ENCODE measurements around the gene SGMS1.

Gene SGMS1

DNA sequence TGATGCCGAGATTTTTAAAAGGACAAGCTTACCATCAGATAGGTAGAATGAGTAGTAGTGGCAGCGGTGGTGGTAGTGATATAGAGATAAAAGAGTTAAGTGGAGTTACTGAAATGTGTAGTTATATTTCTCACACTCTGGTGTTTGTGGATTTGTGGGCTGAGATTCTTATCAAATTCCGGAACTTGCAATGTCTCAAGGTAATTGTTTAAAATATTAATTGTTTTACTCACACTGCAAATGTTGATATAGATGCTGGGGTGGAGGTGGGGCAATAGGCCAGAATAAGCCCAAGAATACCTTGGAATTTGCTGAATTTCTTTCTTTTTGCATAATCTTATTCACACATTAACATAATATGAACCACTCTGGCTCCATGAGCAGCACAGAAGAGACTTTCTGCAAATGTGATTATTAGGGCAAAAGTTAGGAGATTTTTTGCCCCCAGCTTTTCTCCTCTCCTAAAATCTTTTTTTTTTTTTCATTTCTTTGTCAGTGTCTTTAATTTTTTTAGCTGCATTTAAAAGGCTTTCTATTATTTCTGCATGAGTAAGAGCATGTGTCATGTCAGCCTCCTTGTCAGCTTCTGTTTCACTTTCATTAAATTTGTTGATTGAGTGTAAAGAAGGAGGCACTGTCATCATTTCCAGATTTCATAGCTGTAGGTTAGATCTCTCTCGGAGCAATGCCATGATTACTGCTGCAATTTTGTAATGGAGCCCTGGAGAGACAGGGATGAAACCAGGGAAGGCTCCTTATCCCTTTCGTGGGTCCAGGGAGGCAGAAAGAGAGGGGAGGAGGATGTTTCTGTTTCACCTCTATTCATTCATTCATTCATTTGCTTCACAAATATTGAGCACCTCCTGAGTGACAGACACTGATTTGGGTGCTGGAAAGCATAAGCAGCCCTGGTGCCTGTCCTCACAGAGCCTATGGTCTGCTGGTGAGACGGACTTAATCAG lies 13.1 kb upstream of the SGMS1 start:
- in situ Hi-C loops (cut with MboI; ENCODE audit: low sequenced_read_pairs), result no loop called here

DNA sequence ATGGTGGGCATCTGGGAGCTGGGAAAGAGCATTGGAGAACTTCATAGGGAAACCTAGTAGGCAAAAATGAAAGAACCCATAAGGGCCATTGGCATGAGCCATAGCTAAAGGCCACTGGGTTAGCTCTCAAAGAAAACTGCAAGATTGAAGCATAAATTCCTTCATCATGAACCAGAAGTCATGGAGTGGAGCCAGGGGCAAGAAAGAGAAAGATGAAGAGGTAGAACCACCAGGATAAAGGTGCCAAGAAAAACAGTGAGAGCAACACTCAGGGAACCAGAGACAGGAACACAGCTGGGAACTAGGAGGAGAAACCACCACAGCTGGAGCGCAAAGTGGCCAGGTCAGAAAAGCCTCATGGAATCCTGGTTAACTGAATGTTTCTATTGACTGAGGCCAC lies 11.5 kb upstream of the SGMS1 start:
- in situ Hi-C loops (cut with MboI; ENCODE audit: low sequenced_read_pairs), result no loop called here

DNA sequence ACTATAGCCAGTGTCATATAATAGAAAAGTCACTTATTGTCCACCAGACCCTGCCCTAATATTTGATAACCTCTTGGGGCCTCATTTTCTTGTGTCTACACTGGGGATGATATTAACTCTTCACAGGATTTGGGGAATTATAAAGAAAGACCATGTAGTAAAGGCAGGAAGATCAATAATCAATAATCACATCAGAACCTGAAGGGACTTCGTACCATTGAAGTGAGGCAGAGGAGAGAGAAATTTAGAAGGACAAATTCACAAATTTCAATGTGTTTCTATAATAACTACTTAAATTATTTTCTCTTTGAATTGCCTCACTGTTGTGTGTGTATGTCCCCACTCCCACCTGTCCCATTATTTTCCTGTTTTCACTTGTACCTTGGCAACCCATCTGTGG lies 10.7 kb upstream of the SGMS1 start:
- in situ Hi-C loops (cut with MboI; ENCODE audit: low sequenced_read_pairs), result no loop called here

DNA sequence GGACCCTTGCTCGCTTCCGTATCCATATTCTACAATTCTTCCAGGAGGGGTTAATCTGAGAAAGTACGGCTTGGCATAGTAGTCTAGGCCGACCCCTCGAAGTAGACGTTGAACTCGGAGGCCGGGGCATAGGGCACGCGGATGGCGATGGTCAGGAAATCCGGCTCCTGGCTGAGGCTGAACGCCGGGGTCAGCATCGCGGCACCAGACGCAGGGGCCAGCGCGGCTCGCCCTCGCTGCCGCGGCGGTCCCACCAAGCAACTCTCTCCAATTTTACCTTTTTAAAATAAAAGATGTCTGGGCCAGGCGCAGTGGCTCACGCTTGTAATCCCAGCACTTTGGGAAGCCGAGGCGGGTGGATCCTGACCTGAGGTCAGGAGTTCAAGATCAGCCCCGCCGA lies 7.3 kb upstream of the SGMS1 start:
- in situ Hi-C loops (cut with MboI; ENCODE audit: low sequenced_read_pairs), result no loop called here

DNA sequence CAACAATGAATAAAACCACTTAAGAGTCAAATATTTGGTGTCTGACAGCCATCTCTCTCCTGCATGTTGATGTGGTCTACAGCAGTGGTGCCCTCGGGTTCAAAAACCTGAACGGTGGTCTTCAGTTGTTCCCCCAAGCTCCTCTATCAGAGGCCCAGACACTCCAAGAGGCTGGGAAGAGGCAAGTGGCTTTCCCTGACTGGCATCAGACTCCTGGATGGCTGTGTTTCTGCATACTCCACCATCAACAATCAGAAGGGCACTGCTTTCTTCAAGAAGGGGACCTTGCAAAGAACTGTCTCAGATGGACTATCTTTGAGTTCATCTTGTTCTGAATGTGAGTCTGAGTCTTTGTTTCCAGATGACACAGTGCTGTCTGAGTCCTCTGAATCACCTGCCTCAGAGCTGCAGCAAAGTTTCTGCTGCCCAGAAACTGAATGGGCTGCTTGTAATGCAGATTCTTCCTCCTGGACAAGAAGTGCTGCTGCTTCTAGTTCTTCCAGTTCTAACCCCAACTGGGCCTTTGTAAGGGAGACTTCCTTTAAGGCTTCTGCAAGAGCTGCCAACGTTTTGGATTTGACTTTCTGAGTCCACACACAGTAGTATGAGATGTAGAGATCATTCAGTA lies 5.9 kb upstream of the SGMS1 start:
- in situ Hi-C loops (cut with MboI; ENCODE audit: low sequenced_read_pairs), result no loop called here

DNA sequence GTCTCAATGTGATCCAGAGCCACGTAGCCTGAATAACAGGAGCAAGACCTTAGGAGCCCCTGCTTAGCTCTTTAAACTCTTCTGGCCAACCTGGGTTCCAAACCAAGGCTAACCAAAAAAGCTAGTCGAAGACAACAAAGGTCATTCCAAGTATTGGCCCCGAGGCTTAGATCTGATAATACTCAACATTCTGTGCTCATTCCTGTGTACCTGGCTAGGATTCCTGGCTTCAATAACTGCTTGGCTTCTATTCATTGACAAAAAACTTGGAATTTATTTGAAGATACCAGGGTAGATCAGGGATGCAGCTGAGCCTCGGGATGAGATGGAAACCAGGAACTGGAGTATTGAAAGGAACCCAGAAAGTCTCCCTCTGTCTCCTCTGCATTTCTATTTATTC lies 4.1 kb upstream of the SGMS1 start:
- in situ Hi-C loops (cut with MboI; ENCODE audit: low sequenced_read_pairs), result no loop called here

DNA sequence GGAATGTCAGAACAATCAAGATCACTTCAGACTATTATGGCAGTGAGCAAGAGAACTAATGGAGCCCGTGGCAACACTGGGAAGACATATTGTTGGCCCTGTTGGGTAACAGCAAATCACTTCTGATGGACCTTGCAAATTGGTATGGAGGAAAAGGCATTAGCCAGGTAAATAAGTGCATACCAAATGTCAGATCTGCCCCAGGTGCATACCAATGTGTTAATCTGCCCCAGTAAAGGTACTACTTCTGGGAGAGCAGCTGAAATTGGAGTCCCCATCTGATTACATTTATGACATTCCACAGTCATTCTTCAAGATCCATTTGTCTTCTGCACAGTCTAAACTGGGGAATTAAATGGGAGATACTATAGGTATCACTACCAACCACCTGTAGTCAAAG lies 3.7 kb upstream of the SGMS1 start:
- in situ Hi-C loops (cut with MboI; ENCODE audit: low sequenced_read_pairs), result no loop called here

DNA sequence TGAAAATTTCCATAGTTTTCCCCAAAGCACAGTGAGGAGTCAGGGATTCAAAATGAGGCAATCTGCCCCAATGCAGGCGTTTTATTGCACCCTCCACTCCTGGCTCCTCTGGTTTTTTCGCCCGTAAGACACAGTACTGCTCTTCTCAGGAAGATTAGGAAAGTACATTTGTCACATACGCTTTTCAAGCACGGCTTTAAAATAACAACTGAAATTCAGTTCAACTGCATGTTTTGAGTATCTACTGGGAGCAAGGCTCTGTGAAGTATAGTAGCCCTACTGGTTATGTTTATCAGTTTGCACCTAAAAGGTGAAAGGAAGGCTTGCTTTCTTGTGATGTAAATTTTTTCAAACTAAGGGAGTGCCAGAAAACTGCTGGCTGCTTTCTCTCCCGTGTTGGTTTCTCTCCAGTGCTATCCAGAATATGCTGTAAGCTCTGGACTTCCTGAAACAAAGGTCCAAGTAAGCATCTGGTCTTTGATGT lies 1.9 kb upstream of the SGMS1 start:
- in situ Hi-C loops (cut with MboI; ENCODE audit: low sequenced_read_pairs), result no loop called here

DNA sequence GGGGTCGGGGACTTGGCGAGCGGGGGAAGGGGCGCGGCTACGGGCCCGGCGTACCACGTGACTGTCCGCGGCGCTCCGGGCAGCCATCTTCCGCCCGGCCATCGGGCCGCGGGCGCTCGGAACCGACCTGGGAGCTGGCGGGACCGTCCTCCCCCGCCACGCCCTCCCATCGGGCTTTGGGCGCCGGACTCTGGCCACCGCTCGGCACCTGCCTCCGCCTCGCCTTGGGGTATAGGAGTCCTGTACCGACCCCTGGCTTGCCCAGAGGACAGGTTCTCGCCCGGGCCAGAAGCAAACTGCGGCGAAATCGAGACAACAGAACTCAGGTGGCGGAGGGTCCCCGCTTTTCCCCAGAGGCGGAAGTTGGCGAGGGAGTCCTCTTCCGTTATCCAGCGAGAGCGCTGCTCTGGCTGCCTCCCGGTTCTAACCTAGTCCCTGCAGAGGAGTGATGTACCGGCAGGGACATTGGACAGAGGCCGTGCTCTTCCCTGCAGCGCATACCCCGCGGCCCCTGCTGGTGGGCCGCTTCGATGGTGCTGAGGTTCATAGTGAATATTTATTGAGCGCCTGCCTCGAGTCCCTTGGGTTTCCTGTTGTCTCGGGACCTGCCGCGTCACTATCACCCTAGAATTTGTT lies 1.2 kb upstream of the SGMS1 start:
- in situ Hi-C loops (cut with MboI; ENCODE audit: low sequenced_read_pairs), result no loop called here

DNA sequence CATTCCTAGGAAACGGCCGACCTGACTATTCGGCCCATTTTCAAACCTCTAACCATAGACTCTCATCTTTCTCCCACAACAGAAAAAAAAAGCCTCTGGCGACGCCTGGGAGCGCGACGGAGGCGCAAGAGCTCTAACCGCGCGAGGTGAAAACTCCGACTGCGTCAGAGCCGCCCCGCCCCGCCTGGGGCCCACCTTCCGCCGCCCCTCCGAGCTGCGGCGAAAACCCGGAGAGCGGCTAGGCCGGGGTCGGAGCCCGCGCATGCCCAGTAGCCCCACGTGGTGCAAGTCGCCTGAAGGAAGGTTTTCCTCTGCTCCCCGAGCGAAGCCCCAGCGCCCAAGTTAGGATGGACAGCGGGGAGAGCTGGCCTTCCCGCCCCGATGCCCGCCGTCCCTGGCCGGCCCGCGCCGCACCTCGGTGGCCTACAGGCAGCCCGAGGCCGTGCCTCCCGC lies 683 bp upstream of the SGMS1 start:
- in situ Hi-C loops (cut with MboI; ENCODE audit: low sequenced_read_pairs), result no loop called here

DNA sequence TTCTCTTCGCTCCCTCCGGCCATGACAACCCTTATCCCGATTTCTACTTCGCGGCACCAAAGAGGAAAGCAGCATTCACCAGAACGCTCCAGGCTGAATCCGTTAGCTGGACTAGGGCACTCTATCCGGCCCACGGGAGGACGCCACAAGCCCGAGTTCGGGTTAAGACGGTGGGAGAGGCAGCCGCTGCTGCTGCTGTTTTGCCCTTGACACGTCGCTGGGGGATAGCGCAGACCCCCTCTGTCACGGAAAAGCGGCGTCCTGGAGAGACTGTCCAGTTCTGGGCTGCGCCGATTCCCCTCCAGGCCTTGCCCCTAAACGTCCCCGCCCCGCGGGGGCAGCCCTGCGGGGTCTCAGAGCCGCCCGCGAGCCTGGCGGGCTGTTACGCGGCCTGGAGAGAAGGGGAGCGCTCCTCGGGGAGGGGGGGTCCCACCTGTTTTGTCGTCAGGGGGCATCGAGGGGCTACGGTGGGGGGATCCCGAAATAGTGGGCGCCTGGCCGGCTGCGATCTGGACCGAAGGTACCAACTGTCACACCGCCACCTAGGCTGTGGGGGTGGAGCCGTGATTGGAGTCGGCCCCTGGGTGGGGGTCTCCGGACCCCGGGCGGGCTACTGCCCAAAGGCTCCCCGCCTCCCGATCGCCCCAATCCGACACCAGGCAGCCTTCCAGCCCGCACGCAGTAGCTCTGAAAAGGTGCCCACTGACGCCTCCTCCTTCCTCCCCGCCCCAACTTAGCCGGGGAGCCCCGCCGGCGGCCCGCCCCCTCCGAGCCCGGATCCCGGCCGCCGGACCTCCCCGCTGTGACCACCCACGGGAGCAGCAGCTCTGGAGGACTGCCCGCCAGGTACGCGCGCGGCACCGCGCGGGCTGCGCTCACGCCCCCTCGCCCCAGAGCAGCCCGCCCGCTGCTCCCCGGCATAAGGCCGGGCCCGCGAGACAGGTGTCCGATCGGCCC lies 772 bp downstream of the SGMS1 start:
- in situ Hi-C loops (cut with MboI; ENCODE audit: low sequenced_read_pairs), result no loop called here

DNA sequence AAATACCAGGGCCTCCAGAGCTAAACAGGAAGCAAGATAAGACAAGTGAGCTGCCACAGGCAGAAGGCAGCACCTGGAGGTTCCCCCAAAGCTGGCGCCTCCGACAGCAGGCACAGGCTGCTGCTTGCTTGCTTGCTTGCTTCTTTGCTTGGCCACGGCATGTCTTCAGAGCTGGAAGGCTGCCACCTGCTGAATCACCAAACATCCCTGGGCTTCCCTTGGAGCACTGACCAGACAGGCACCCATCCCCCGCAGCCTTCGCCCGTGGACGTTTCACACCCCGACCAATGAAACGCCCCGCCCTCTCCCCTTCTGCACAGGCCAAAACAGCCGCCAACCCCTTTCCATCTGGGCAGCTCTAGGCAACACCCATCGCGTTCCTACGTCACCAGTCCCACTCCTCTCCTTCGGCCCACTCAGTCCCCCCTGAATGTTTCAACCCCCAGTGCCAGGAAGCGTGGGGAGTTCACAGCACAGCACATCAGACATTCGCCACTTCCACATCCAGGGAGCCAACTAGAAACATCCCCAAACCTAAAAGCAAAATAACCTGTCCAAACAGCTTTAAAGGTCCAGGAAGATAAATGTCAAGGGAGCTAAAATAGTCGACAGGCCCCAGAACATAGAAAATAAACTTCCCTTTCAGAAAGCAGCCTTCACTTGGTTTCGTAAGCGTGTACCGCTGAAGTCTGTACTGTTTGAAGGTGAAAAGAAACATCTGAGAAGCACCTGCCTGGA lies 1.6 kb downstream of the SGMS1 start:
- in situ Hi-C loops (cut with MboI; ENCODE audit: low sequenced_read_pairs), result no loop called here

DNA sequence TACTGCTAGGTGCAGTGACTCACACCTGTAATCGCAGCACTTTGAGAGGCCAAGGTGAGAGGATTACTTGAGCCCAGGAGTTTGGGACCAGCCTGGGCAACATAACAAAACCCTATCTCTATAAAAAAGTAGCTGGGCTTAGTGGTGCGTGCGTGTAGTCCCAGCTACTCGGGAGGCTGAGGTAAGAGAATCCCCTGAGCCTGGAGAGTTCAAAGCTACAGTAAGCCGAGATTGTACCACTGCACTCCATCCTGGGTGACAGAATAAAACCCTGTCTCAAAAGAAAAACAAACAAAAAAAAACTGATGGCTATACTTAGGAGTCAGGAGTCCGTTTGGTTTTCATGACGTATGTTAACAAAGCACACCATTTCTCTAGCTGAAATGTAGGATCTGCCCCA lies 2.9 kb downstream of the SGMS1 start:
- in situ Hi-C loops (cut with MboI; ENCODE audit: low sequenced_read_pairs), result no loop called here

DNA sequence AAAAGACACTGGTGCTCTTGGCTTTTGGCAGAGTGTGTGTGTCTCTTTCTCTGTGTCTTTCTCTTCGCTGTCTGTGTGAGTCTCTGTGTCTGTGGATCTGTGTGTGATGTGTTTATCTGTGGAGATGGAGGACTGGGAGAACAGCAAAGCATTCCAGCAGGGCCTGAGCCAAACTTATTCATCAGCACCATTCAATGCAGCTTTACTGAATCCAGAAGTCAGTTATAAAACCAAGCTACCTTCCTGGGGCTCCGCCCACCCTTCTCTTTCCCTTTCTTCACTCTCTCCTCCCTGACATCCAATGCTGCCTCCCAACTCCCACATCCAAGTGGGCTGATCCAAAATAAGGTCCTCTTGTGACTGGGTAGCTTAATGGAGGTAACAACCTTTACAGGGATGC lies 3.9 kb downstream of the SGMS1 start:
- in situ Hi-C loops (cut with MboI; ENCODE audit: low sequenced_read_pairs), result no loop called here

DNA sequence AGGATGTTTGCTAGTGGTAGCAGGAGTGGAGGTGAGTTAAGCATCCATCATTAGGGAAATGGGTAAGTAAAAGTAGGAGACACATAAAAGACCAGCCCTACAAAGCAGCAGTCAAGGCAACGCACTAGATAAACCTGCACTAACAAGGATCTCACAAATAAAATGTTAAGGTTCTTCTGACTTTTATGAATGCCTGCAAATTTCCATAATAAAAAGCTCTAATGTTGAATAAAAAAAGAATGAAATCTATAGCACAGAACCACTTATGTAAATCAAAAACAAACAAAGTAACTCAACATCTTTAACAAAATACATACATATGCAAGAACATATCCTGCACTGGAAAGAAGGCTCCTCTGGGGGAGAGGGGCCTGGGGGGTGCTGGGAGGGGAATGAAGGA lies 4.6 kb downstream of the SGMS1 start:
- in situ Hi-C loops (cut with MboI; ENCODE audit: low sequenced_read_pairs), result no loop called here

DNA sequence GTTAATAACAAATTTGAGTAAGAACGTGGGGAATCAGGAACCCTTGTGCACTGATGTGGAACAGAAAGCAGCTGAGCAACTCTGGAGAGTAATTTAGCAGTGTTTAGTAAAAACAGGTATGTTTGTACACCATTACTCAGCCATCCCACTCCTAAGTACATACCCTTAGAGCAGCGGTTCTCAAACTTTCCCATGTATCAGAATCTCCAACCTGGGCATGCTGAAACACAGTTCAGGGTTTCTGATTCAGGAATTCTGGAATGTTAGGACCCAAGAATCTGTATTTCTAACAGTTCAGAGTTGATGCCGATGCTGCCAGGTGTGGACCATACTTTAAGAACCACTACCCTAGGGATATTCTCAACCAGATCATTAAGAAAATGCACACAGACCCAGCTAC lies 5.1 kb downstream of the SGMS1 start:
- in situ Hi-C loops (cut with MboI; ENCODE audit: low sequenced_read_pairs), result no loop called here

DNA sequence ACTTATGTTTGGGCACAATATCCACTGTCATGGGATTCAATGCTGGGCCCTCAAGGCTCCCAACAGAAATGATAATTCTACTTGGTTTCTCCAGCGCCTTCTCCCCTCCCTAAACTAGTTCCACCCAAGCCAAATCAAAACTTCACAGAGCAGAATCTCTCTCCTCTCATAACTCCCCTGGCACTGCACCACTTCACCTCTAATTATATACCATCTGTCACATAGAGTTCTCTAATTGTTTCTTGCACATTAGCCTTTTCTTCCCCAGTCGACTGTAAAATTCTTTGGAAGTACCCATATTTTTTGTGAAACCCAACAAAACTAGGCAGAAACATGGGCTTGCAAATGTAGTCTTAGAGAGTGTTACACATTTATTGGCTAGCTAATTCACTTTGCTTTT lies 8.1 kb downstream of the SGMS1 start:
- in situ Hi-C loops (cut with MboI; ENCODE audit: low sequenced_read_pairs), result no loop called here

DNA sequence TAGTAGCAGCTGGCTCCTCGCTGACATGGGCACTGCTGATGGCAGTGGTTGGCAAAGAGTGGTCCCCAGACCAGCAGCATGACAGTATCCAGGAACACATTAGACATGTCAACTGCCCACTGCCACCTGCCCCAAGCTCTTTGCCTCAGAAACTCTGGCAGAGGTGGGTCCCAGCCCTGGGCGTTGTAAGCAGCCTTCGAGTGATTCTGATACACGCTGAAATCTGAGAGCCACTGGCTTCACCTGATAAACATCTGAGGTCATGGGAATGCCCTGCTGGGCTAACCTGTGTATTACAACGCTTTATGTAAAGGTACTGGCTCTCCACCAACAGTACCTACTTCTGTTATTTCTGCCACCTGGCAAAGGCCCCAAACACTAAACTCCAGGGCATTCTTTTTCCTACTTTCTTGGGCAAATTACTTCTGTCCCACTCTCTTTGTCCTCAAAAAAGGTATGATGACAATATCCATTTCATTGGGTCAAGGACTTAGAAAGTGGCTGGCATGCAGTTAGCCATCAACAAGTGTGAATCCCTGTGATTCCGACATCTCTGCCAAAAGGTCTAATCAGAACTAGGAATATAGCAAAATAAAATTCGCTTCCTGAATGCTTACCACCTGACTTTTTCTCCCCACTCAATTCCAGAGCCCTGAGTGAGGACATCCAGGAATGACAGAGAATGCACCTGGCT lies 9.2 kb downstream of the SGMS1 start:
- in situ Hi-C loops (cut with MboI; ENCODE audit: low sequenced_read_pairs), result no loop called here

DNA sequence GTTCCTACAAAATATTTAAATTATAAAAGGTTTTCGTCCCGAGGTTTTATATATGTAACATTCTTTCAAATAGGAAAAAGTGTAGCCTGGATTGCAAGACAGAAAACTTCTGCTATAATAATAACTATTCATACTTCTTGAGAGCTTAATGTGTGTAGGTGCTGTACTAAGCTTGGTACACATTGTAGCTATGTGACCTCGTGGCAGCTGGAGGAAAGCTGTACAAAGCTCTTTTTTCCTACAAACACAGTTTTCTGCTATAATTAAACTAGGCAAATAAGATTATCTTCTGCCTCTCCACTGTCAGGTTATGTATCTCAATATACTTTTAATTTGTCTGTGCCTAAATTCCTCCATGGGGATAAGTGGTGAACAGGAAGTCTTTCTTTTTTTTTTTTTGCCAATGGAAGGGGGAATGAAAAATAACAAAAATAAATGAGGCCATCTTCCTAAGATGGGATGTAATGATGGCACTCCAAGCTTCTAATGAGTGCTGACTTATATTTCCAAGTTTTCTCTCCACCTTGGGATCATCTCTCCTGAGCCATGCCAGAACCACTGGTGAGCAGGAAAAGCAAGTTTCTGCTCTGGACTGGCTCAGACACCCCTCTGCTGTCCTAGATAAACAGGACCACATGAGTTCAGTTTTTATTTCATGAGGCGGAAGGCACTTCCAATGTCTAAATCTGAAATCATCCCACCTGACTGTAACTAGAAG lies 9.9 kb downstream of the SGMS1 start:
- in situ Hi-C loops (cut with MboI; ENCODE audit: low sequenced_read_pairs), result no loop called here

Measured in HL-60/S4 (cell line).